GM23248 (cell line): ENCODE measurements around the gene RASSF5.

ENCODE experiments used
- EZH2 ChIP-seq: fragments of 200-600 bp; sonication (generic); IDR thresholded peaks from 2 replicates; pipeline ENCODE4 v1.6.1; 2018; ENCODE audit warnings: antibody characterized with exemption, mild to moderate bottlenecking; ENCODE audit not compliant: insufficient read depth, poor library complexity, severe bottlenecking
- EZH2phosphoT487 ChIP-seq: fragments of 200-600 bp; sonication (generic); IDR thresholded peaks from 2 replicates; pipeline ENCODE4 v1.6.1; 2018; ENCODE audit warnings: antibody characterized with exemption, moderate library complexity, mild to moderate bottlenecking, low read depth; ENCODE audit not compliant: insufficient read depth

- TF ChIP-seq EZH2phosphoT487 (no peak), EZH2 (no peak)
Measured at GRCh38 chr1:206498685-206499084, 8.6 kb upstream of the RASSF5 start.
